ENCODE measurements around the gene HOXA5. TPM values are rescaled to one million over a fixed set of nuclear protein-coding genes. Genes with fewer than 3 reads are reported as not detected.

HOXA5 gene
- total and polyA plus RNA-seq, 2 of the 8 experiments (the other 6 are each of a cell fraction or from before 2014, with no cell fraction given) = not detected

- no peaks in the 10 kb centered on the region for H3K79me2 ChIP-seq (ENCODE audit: control insufficient read depth in 1 of 2, insufficient read depth in 2 of 2, low read length in 2 of 2)
- no peak overlapping the region for H3K4me2 ChIP-seq (ENCODE audit: insufficient read depth in 1 of 2, low read depth in 2 of 2, low read length in 2 of 2)
- FAIRE-seq = no peak
Measured at GRCh38 chr7:27140126-27140857, 3.2 kb downstream of the HOXA5 start.

More at GRCh38 chr7:27140126-27140857, 3.2 kb downstream of the HOXA5 start:
- Histone ChIP-seq H3K27me3 (replicated peaks in 1 of 4; ENCODE audit: control insufficient read depth in 3 of 4, extremely low read depth in 1 of 4, insufficient read depth in 3 of 4, low read length in 3 of 4) (peaks cover 97 to 100% (median 99%) of the 10 kb centered on the region in 4 experiments), H2BK5ac (ENCODE audit: low read depth, low read length) (no peak overlapping the region), H2AFZ (ENCODE audit: low read length) (no peak overlapping the region), H3K14ac (ENCODE audit: insufficient read length) (no peak overlapping the region), H4K20me1 (replicated peaks in 1 of 2; ENCODE audit: control insufficient read depth in 1 of 2, insufficient read depth in 2 of 2, low read length in 2 of 2) (peaks cover 16 to 22% of the 10 kb centered on the region in 2 experiments), H3K9me3 (ENCODE audit: insufficient read depth in 2 of 2, low read depth in 1 of 2, low read length in 1 of 2) (no peaks in the 10 kb centered on the region), H3K4ac (replicated peaks; ENCODE audit: insufficient read length, low read depth, low read length) (no peak overlapping the region), H3K18ac (ENCODE audit: extremely low read depth, low read length) (no peak overlapping the region), H3K23ac (ENCODE audit: insufficient read length) (no peak overlapping the region), H3K56ac (replicated peaks; ENCODE audit: insufficient read length, low read depth, low read length) (no peak overlapping the region), H3K79me1 (ENCODE audit: low read depth, low read length) (no peaks in the 10 kb centered on the region), H3K9ac (replicated peaks in 1 of 4; ENCODE audit: extremely low read depth in 1 of 4, low read depth in 3 of 4, low read length in 3 of 4) (no peak overlapping the region), H3K4me3 (ENCODE audit: extremely low read depth in 1 of 4, insufficient read depth in 2 of 4, low read depth in 3 of 4, low read length in 4 of 4) (peak overlapping the region in 1 of 4 experiments; percentile 47; a peak in 1 of 8 replicates), H4K8ac (ENCODE audit: extremely low read depth, insufficient read depth, low read length) (no peak overlapping the region; the same call in 1 of the 2 replicates), H2BK15ac (ENCODE audit: low read length) (no peak overlapping the region), H2AK5ac (ENCODE audit: low read depth, low read length) (no peak overlapping the region), H4K91ac (replicated peaks; ENCODE audit: insufficient read length, low read length) (no peak overlapping the region), H2BK120ac (replicated peaks; ENCODE audit: low read depth, low read length) (no peak overlapping the region), H3K23me2 (ENCODE audit: low read depth, low read length) (peaks cover 9% of the 10 kb centered on the region), H3K36me3 (ENCODE audit: control insufficient read depth in 2 of 4, insufficient read depth in 4 of 4, low read length in 3 of 4) (peaks cover 0 to 6% (median 0%) of the 10 kb centered on the region in 4 experiments; a peak in 1 of 8 replicates), H2BK20ac (ENCODE audit: low read length) (no peak overlapping the region), H2BK12ac (ENCODE audit: low read depth, low read length) (no peak overlapping the region), H3K4me1 (replicated peaks in 1 of 4; ENCODE audit: control insufficient read depth in 3 of 4, insufficient read depth in 4 of 4, low read length in 3 of 4) (peaks cover 0 to 6% (median 3%) of the 10 kb centered on the region in 4 experiments; a peak in 4 of 7 replicates), H4K5ac (ENCODE audit: insufficient read length, low read depth, low read length) (no peak overlapping the region), H3K27ac (ENCODE audit: low read depth, low read length) (no peak overlapping the region)
- TF ChIP-seq MAFK (IDR thresholded peaks at IDR 0.05; ENCODE audit: low read depth, low read length) (no peak), SUZ12 (IDR thresholded peaks at IDR 0.05; ENCODE audit: low read length) (peak; percentile 70), SIN3A (conservative IDR thresholded peaks at IDR 0.05 in 1 of 2, IDR thresholded peaks at IDR 0.05 in 1 of 2; ENCODE audit: low read depth in 1 of 2, low read length in 2 of 2) (no peak), RAD21 (IDR thresholded peaks at IDR 0.05 in 1 of 2, conservative IDR thresholded peaks at IDR 0.05 in 1 of 2; ENCODE audit: low read depth in 2 of 2, low read length in 2 of 2) (no peak), EZH2 (IDR thresholded peaks at IDR 0.05; ENCODE audit: low read depth, low read length, severe bottlenecking) (peak; percentile 80)
- ChIA-PET POLR2A (ENCODE audit: partially characterized antibody) (no interaction called here), CTCF (ENCODE audit: partially characterized antibody) (interaction anchor here (0.9 to 12.5 kb wide), 11 partner anchors 10 to 1245 kb away, joined by 3 to 123 read pairs (median 4); partner anchors contain the start of gene HOXA1)
- 28% methylated on average over 15 of the region's 15 CpGs; no CpG with 5 or more reads in 1 of the 2 experiments for WGBS, 2 experiments (ENCODE audit: extremely low coverage in 1 of 2, insufficient coverage in 1 of 2, insufficient read length in 1 of 2, insufficient replicate concordance in 2 of 2, low coverage in 1 of 2, low lambda C conversion rate in 2 of 2, missing lambda C conversion rate in 1 of 2)
- DNase-seq (ENCODE audit: low read depth in 1 of 2, low spot score in 2 of 2) = peak in 1 of 2 experiments; percentile 32
